K562 (cell line): ENCODE measurements around the gene SLC39A11. TPM values are rescaled to one million over a fixed set of nuclear protein-coding genes. Genes with fewer than 3 reads are reported as not detected.
A peak's percentile ranks its signal among the peaks of the same experiment; 100 is the strongest.

Experiments used
- ATAC-seq: fragments of 200-7000 bp; cut with Tn5 transposase; 3 replicates; pipeline ENCODE4 v1.9.1; 2020; ENCODE audit warnings: moderate library complexity
- BruUV-seq: library from RNA; stranded (reverse); fragments of 400-500 nt; replicated peaks from 2 replicates; lab custom pipeline; 2021; lab: Mats Ljungman, UMichigan
- CTCF ChIA-PET: fragments of 300-600 bp; formaldehyde crosslinking; extraction: SDS; loops from one replicate; lab custom pipeline; 2021; ENCODE audit warnings: low intra/inter-chr PET ratio; lab: Yijun Ruan, JAX
- POLR2A ChIA-PET: fragments of 300-600, 350-650 bp; sonication (Branson Sonifier 250); formaldehyde crosslinking; extraction: SDS; loops from one replicate; lab custom pipeline; 2021; ENCODE audit warnings: antibody characterized with exemption, inconsistent platforms; lab: Yijun Ruan, JAX
- DNase-seq, 4 experiments: peaks; one replicate each; pipeline versions ENCODE4 v3.0.0 to v3.0.0-alpha.2; 2011 to 2018; ENCODE audit warnings: low spot score in 3 of 4, mixed read lengths in 3 of 4; ENCODE audit errors: extremely low read depth in 1 of 4
- FAIRE-seq: peaks from 2 replicates; lab custom pipeline; 2011; peaks lifted over from hg19 to GRCh38; lab: Jason Lieb, UNC
- H2AFZ ChIP-seq: 2 replicates; pipeline ENCODE4 v1.6.0; 2011; ENCODE audit warnings: low read depth, low read length, control low read depth, inconsistent platforms
- H3K27ac ChIP-seq: fragments of 200-600 bp; 3 replicates; pipeline ENCODE4 v1.8.0; 2011; ENCODE audit warnings: low read depth, mild to moderate bottlenecking, control low read depth, inconsistent platforms, low read length, moderate library complexity, mixed read lengths; ENCODE audit errors: extremely low read depth
- H3K27me3 ChIP-seq, 2 experiments: fragments of 300-600 bp in 1 of 2; 2 replicates in 1 of 2; 3 replicates in 1 of 2; pipeline versions ENCODE4 v1.6.0 to v1.8.0; 2011; ENCODE audit warnings: inconsistent platforms in 2 of 2, low read length in 2 of 2, mild to moderate bottlenecking in 1 of 2, mixed read lengths in 1 of 2, moderate library complexity in 1 of 2; ENCODE audit not compliant: control insufficient read depth in 2 of 2, insufficient read depth in 2 of 2
- H3K36me3 ChIP-seq: fragments of 300-600 bp; 3 replicates; pipeline ENCODE4 v1.8.0; 2011; ENCODE audit warnings: mild to moderate bottlenecking, low read length, inconsistent platforms; ENCODE audit not compliant: control insufficient read depth, insufficient read depth
- H3K4me1 ChIP-seq, 2 experiments: fragments of 200-600 bp in 1 of 2; replicated peaks in 1 of 2; 2 replicates in 1 of 2; 3 replicates in 1 of 2; pipeline versions ENCODE4 v1.5.1 to v1.8.0; 2011; ENCODE audit warnings: inconsistent platforms in 2 of 2, low read length in 2 of 2, mild to moderate bottlenecking in 1 of 2, mixed read lengths in 1 of 2, moderate library complexity in 1 of 2; ENCODE audit not compliant: control insufficient read depth in 2 of 2, insufficient read depth in 2 of 2
- H3K4me2 ChIP-seq: 2 replicates; pipeline ENCODE4 v1.6.1; 2011; ENCODE audit warnings: low read length, control low read depth, inconsistent platforms, mixed read lengths; ENCODE audit not compliant: insufficient read depth
- H3K4me3 ChIP-seq: fragments of 200-600 bp; sonication (generic), shearing (Covaris generic); 2 replicates; pipeline ENCODE4 v1.5.1; 2016; ENCODE audit warnings: control low read depth, inconsistent platforms
- H3K79me2 ChIP-seq: fragments of 200-600 bp; 3 replicates; pipeline ENCODE4 v1.8.0; 2011; ENCODE audit warnings: low read length, inconsistent platforms; ENCODE audit not compliant: control insufficient read depth, insufficient read depth
- H3K9ac ChIP-seq, 2 experiments: 2 replicates each; pipeline versions ENCODE4 v1.6.0 to v1.6.1; 2011; ENCODE audit warnings: low read depth in 2 of 2, low read length in 2 of 2, control low read depth in 1 of 2, inconsistent platforms in 1 of 2, mild to moderate bottlenecking in 1 of 2, mixed read lengths in 1 of 2; ENCODE audit not compliant: insufficient read depth in 1 of 2
- H3K9me1 ChIP-seq: one replicate; pipeline ENCODE4 v1.6.0; 2011; ENCODE audit warnings: inconsistent platforms, mild to moderate bottlenecking, low read length, moderate library complexity; ENCODE audit not compliant: control insufficient read depth, insufficient read depth
- H3K9me3 ChIP-seq: replicated peaks from 2 replicates; pipeline ENCODE4 v1.5.1; 2011; ENCODE audit warnings: low read depth, low read length, inconsistent platforms; ENCODE audit not compliant: control insufficient read depth, insufficient read depth
- H4K20me1 ChIP-seq: replicated peaks from 2 replicates; pipeline ENCODE4 v1.6.1; 2011; ENCODE audit warnings: low read length, inconsistent platforms, mixed read lengths; ENCODE audit not compliant: control insufficient read depth, insufficient read depth
- ATF1 ChIP-seq, 2 experiments: fragments of 450-650 bp in 1 of 2; IDR thresholded peaks; 2 replicates each; pipeline ENCODE4 v1.6.1; 2016; ENCODE audit warnings: missing compliant biosample characterization in 1 of 2, missing genetic modification characterization in 1 of 2
- ATF3 ChIP-seq, 2 experiments: fragments of 450-650 bp in 1 of 2; sonication (generic) in 1 of 2; formaldehyde crosslinking in 1 of 2; IDR thresholded peaks in 1 of 2; conservative IDR thresholded peaks in 1 of 2; 2 replicates each; pipeline versions ENCODE4 v1.6.1 to v1.8.1; 2016 to 2023; ENCODE audit warnings: mild to moderate bottlenecking in 2 of 2, moderate library complexity in 2 of 2, inconsistent platforms in 1 of 2, missing genetic modification reagents in 1 of 2
- ATF7 ChIP-seq: fragments of 450-650 bp; IDR thresholded peaks from 2 replicates; pipeline ENCODE4 v1.7.1; 2014; ENCODE audit warnings: mild to moderate bottlenecking, moderate library complexity
- CHD4 ChIP-seq: fragments of 200-600 bp; sonication (generic); IDR thresholded peaks from 3 replicates; pipeline ENCODE4 v1.6.1; 2012; ENCODE audit warnings: low read depth, mild to moderate bottlenecking, mixed read lengths, low read length, inconsistent platforms; ENCODE audit not compliant: insufficient read depth, insufficient replicate concordance, poor library complexity, severe bottlenecking
- IRF2 ChIP-seq: sonication (generic); formaldehyde crosslinking; IDR thresholded peaks from 2 replicates; pipeline ENCODE4 v1.8.1; 2022; ENCODE audit warnings: mild to moderate bottlenecking, missing genetic modification reagents
- JUND ChIP-seq, 2 experiments: IDR thresholded peaks; 2 replicates in 1 of 2; 3 replicates in 1 of 2; pipeline ENCODE4 v1.6.1; 2011; ENCODE audit warnings: borderline replicate concordance in 2 of 2, low read depth in 2 of 2, low read length in 2 of 2, improper control_type of control experiment in 1 of 2, missing biosample characterization in 1 of 2, missing genetic modification characterization in 1 of 2, missing genetic modification reagents in 1 of 2
- NR2C2 ChIP-seq, 2 experiments: fragments of 200-800 bp in 1 of 2; sonication (Bioruptor generic) in 1 of 2; sonication (generic) in 1 of 2; formaldehyde crosslinking in 1 of 2; IDR thresholded peaks; 2 replicates each; pipeline versions ENCODE4 v1.6.1 to v1.8.0; 2016 to 2022; ENCODE audit warnings: mild to moderate bottlenecking in 1 of 2, missing compliant biosample characterization in 1 of 2, missing genetic modification characterization in 1 of 2, missing genetic modification reagents in 1 of 2
- ZBED1 ChIP-seq: IDR thresholded peaks from 2 replicates; pipeline ENCODE4 v1.6.1; 2014
- ZBTB43 ChIP-seq: sonication (generic); formaldehyde crosslinking; IDR thresholded peaks from 2 replicates; pipeline ENCODE4 v1.8.0; 2023; ENCODE audit warnings: mild to moderate bottlenecking, missing genetic modification reagents
- ZNF764 ChIP-seq: fragments of 250-450 bp; sonication (Bioruptor Pico); IDR thresholded peaks from 2 replicates; pipeline ENCODE4 v1.4.0; 2020; ENCODE audit warnings: low read depth, mild to moderate bottlenecking, moderate library complexity
- WGBS: fragments of 100-300 bp; shearing (Covaris generic); methylation state at CpG from one replicate; pipeline ENCODE4 v1.1.6; 2016; ENCODE audit warnings: low coverage, mixed read lengths; ENCODE audit not compliant: insufficient coverage; ENCODE audit errors: missing lambda C conversion rate; 5-methylcytosine and 5-hydroxymethylcytosine counted together
- in situ Hi-C: fragments of 300-500 bp; cut with MboI; formaldehyde crosslinking; loops from 4 replicates; pipeline ENCODE4 v1.15.0; 2018; ENCODE audit warnings: inconsistent platforms, mixed read lengths
- intact Hi-C: fragments of 100-400 bp; cut with micrococcal nuclease; formaldehyde crosslinking; loops from 2 replicates; pipeline ENCODE4 v1.14.2; 2022
- polyA plus RNA-seq, 8 experiments: library from polyadenylated mRNA; depleted of rRNA in 4 of 8; stranded (reverse) in 5 of 8; unstranded in 3 of 8; fragments of >200 nt; fragmentation: Nextera tagmentation in 2 of 8; fragmentation: Illumina TruSeq in 1 of 8; extraction: Ambion mirVana in 2 of 8; extraction: Trizol in 1 of 8; gene quantifications; 2 replicates each; pipeline versions ENCODE4 v1.2.1 to v1.2.3, GENCODE V29; 2011 to 2014; ENCODE audit warnings: inconsistent platforms in 1 of 8, missing spikeins in 1 of 8
- total RNA-seq, 7 experiments: library from RNA; depleted of rRNA in 6 of 7; stranded (reverse); fragments of >200 nt in 6 of 7; fragmentation: Illumina TruSeq in 2 of 7; extraction: Trizol in 2 of 7; gene quantifications; 2 replicates each; pipeline versions ENCODE4 v1.2.1 to v1.2.3, GENCODE V29; 2011 to 2021; ENCODE audit warnings: low replicate concordance in 1 of 7
- TF ChIP-seq, protein P1 (sequence below), 2 experiments: fragments of 450-650 bp in 1 of 2; IDR thresholded peaks; 2 replicates each; pipeline ENCODE4 v1.6.1; 2011 to 2017; ENCODE audit warnings: low read depth in 2 of 2, antibody characterized with exemption in 1 of 2, borderline replicate concordance in 1 of 2, low read length in 1 of 2, mild to moderate bottlenecking in 1 of 2, mixed read lengths in 1 of 2; ENCODE audit not compliant: control insufficient read depth in 1 of 2

Gene SLC39A11
- total and polyA plus RNA-seq, 9 of the 15 experiments (the other 6 are each of a cell fraction or from before 2014, with no cell fraction given): 10.5 to 26.4 (median 13.4) TPM

GRCh38 chr17:73030995-73031394, 61.5 kb downstream of the SLC39A11 start:
- intact Hi-C loops: no loop called here
- no peak overlapping the region for H2AFZ ChIP-seq
- peaks cover 14% of the 10 kb centered on the region; the same call in 1 of the 3 replicates for H3K36me3 ChIP-seq
- peaks cover 7 to 15% of the 10 kb centered on the region in 2 experiments; a peak in 3 of 5 replicates for H3K4me1 ChIP-seq
- no peak for TF ChIP-seq NR2C2 (CRISPR knock-in tag; IDR thresholded peaks at IDR 0.05)
- TF ChIP-seq NR2C2 (tag; IDR thresholded peaks at IDR 0.05): no peak
- TF ChIP-seq JUND (IDR thresholded peaks at IDR 0.05; ENCODE audit: borderline replicate concordance, low read depth, low read length): peak; percentile 69
- TF ChIP-seq JUND (tag; IDR thresholded peaks at IDR 0.05; ENCODE audit: borderline replicate concordance, low read depth, low read length): peak; percentile 61
- TF ChIP-seq ATF3 (IDR thresholded peaks at IDR 0.05): peak; percentile 87
- TF ChIP-seq ATF3 (CRISPR knock-in tag; conservative IDR thresholded peaks at IDR 0.05): no peak
- no peak for TF ChIP-seq ZBTB43 (CRISPR knock-in tag)
- no peak for TF ChIP-seq ATF1 (CRISPR knock-in tag; IDR thresholded peaks at IDR 0.05)
- TF ChIP-seq ATF1 (tag; IDR thresholded peaks at IDR 0.05): peak; percentile 30; the same call in 1 of the 2 replicates
- peak; percentile 83; the same call in 1 of the 2 replicates for TF ChIP-seq ATF7
- TF ChIP-seq ZBED1: no peak
- TF ChIP-seq CHD4: no peak
- TF ChIP-seq IRF2: no peak
- TF ChIP-seq, protein P1, sequence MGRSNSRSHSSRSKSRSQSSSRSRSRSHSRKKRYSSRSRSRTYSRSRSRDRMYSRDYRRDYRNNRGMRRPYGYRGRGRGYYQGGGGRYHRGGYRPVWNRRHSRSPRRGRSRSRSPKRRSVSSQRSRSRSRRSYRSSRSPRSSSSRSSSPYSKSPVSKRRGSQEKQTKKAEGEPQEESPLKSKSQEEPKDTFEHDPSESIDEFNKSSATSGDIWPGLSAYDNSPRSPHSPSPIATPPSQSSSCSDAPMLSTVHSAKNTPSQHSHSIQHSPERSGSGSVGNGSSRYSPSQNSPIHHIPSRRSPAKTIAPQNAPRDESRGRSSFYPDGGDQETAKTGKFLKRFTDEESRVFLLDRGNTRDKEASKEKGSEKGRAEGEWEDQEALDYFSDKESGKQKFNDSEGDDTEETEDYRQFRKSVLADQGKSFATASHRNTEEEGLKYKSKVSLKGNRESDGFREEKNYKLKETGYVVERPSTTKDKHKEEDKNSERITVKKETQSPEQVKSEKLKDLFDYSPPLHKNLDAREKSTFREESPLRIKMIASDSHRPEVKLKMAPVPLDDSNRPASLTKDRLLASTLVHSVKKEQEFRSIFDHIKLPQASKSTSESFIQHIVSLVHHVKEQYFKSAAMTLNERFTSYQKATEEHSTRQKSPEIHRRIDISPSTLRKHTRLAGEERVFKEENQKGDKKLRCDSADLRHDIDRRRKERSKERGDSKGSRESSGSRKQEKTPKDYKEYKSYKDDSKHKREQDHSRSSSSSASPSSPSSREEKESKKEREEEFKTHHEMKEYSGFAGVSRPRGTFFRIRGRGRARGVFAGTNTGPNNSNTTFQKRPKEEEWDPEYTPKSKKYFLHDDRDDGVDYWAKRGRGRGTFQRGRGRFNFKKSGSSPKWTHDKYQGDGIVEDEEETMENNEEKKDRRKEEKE (IDR thresholded peaks at IDR 0.05; ENCODE audit: borderline replicate concordance in 1 of 2, control insufficient read depth in 1 of 2, low read depth in 2 of 2, low read length in 1 of 2): no peak
- no peak for TF ChIP-seq ZNF764 (CRISPR knock-in tag)
- H4K20me1 ChIP-seq: no peaks in the 10 kb centered on the region; the same call in 1 of the 2 replicates
- H3K27me3 ChIP-seq: no peaks in the 10 kb centered on the region
- H3K4me2 ChIP-seq: no peak overlapping the region
- no peaks in the 10 kb centered on the region for H3K9me3 ChIP-seq
- ATAC-seq (no peak), DNase-seq (no peak), FAIRE-seq (peak; percentile 15)
- H3K9ac ChIP-seq: no peak overlapping the region
- H3K27ac ChIP-seq: peak overlapping the region; percentile 24; the same call in 1 of the 3 replicates
- no peaks in the 10 kb centered on the region for H3K9me1 ChIP-seq
- no peaks in the 10 kb centered on the region for H3K79me2 ChIP-seq
- BruUV-seq: no TSS peak
- WGBS: 64% methylated on average over 4 of the region's 4 CpGs
- CTCF ChIA-PET: no interaction called here
- in situ Hi-C loops: no loop called here
- POLR2A ChIA-PET: interaction anchor here (0.8 to 1.2 kb wide), 2 partner anchors 13 to 18 kb away, joined by 3 read pairs; no protein-coding TSS in a partner anchor
- no peak overlapping the region for H3K4me3 ChIP-seq
